Gastroesophageal sphincter (tissue), 3 donors: ENCODE results near the gene FAM237B.

Experiments used
- POLR2AphosphoS5 ChIP-seq: sonication (generic); formaldehyde crosslinking; IDR thresholded peaks from one replicate; pipeline ENCODE4 v1.6.1; 2017; ENCODE audit warnings: antibody characterized with exemption
- TF ChIP-seq, protein P1 (sequence below), 4 experiments: fragments of 200-600 bp in 2 of 4; fragments of 450-650 bp in 2 of 4; sonication (generic) in 1 of 4; IDR thresholded peaks; one replicate each; pipeline ENCODE4 v1.5.1; 2017 to 2019; ENCODE audit warnings: antibody characterized with exemption in 4 of 4, mild to moderate bottlenecking in 2 of 4, moderate library complexity in 2 of 4

- TF ChIP-seq, protein P1, sequence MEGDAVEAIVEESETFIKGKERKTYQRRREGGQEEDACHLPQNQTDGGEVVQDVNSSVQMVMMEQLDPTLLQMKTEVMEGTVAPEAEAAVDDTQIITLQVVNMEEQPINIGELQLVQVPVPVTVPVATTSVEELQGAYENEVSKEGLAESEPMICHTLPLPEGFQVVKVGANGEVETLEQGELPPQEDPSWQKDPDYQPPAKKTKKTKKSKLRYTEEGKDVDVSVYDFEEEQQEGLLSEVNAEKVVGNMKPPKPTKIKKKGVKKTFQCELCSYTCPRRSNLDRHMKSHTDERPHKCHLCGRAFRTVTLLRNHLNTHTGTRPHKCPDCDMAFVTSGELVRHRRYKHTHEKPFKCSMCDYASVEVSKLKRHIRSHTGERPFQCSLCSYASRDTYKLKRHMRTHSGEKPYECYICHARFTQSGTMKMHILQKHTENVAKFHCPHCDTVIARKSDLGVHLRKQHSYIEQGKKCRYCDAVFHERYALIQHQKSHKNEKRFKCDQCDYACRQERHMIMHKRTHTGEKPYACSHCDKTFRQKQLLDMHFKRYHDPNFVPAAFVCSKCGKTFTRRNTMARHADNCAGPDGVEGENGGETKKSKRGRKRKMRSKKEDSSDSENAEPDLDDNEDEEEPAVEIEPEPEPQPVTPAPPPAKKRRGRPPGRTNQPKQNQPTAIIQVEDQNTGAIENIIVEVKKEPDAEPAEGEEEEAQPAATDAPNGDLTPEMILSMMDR (IDR thresholded peaks at IDR 0.05), result no peak
- TF ChIP-seq POLR2AphosphoS5, result no peak
Measured at GRCh38 chr7:90322837-90323236, 1.7 kb upstream of the FAM237B start.
